H9 (cell line): ENCODE results near the gene CDC42EP3. TPM values are rescaled to one million over a fixed set of nuclear protein-coding genes. Genes with fewer than 3 reads are reported as not detected.

ENCODE experiments used
- DNase-seq: peaks from one replicate; pipeline ENCODE4 v3.0.0-alpha.2; 2017
- H2AFZ ChIP-seq: one replicate; pipeline ENCODE4 v1.6.1; 2013; ENCODE audit warnings: mild to moderate bottlenecking, low read length, control low read depth, moderate library complexity
- H2AK5ac ChIP-seq: 2 replicates; pipeline ENCODE4 v1.6.1; 2013; ENCODE audit warnings: low read length, control low read depth, mixed read lengths; ENCODE audit not compliant: insufficient read length
- H2BK120ac ChIP-seq: one replicate; pipeline ENCODE4 v1.6.1; 2013; ENCODE audit warnings: low read depth, mild to moderate bottlenecking, low read length, control low read depth, inconsistent platforms; ENCODE audit not compliant: poor library complexity, severe bottlenecking
- H2BK12ac ChIP-seq: 2 replicates; pipeline ENCODE4 v1.6.1; 2013; ENCODE audit warnings: low read length, control low read depth, mixed read lengths, low read depth; ENCODE audit not compliant: insufficient read length
- H2BK15ac ChIP-seq: 2 replicates; pipeline ENCODE4 v1.6.1; 2013; ENCODE audit warnings: low read depth, low read length, control low read depth
- H2BK20ac ChIP-seq: one replicate; pipeline ENCODE4 v1.6.1; 2013; ENCODE audit warnings: low read depth, mild to moderate bottlenecking, low read length, control low read depth, inconsistent platforms; ENCODE audit not compliant: poor library complexity, severe bottlenecking
- H2BK5ac ChIP-seq: 2 replicates; pipeline ENCODE4 v1.6.1; 2013; ENCODE audit warnings: low read length, control low read depth, mixed read lengths; ENCODE audit not compliant: insufficient read length
- H3K14ac ChIP-seq: 2 replicates; pipeline ENCODE4 v1.6.1; 2013; ENCODE audit warnings: low read length, control low read depth; ENCODE audit not compliant: insufficient read depth
- H3K18ac ChIP-seq: 2 replicates; pipeline ENCODE4 v1.6.1; 2013; ENCODE audit warnings: low read depth, mild to moderate bottlenecking, mixed read lengths, low read length, control low read depth; ENCODE audit not compliant: insufficient read length
- H3K23ac ChIP-seq: 2 replicates; pipeline ENCODE4 v1.6.1; 2013; ENCODE audit warnings: low read length, control low read depth, mixed read lengths, low read depth; ENCODE audit not compliant: insufficient read length
- H3K23me2 ChIP-seq: 2 replicates; pipeline ENCODE4 v1.6.1; 2013; ENCODE audit warnings: low read depth, mild to moderate bottlenecking, mixed read lengths, low read length, control low read depth; ENCODE audit not compliant: insufficient read length, poor library complexity, severe bottlenecking
- H3K27ac ChIP-seq: 2 replicates; pipeline ENCODE4 v1.5.1; 2013; ENCODE audit warnings: low read length, control low read depth, mixed read lengths, low read depth; ENCODE audit not compliant: insufficient read length
- H3K27me3 ChIP-seq: 2 replicates; pipeline ENCODE4 v1.6.1; 2013; ENCODE audit warnings: low read length, control low read depth, inconsistent platforms; ENCODE audit not compliant: insufficient read depth
- H3K4ac ChIP-seq: 2 replicates; pipeline ENCODE4 v1.6.1; 2013; ENCODE audit warnings: low read depth, mild to moderate bottlenecking, control low read depth, inconsistent platforms, low read length, moderate library complexity
- H3K4me1 ChIP-seq: 2 replicates; pipeline ENCODE4 v1.6.1; 2013; ENCODE audit warnings: low read length, control low read depth, inconsistent platforms; ENCODE audit not compliant: insufficient read depth
- H3K4me2 ChIP-seq: 2 replicates; pipeline ENCODE4 v1.6.1; 2013; ENCODE audit warnings: low read length, control low read depth, mixed read lengths; ENCODE audit not compliant: insufficient read length, insufficient read depth
- H3K56ac ChIP-seq: 2 replicates; pipeline ENCODE4 v1.6.1; 2013; ENCODE audit warnings: low read depth, mild to moderate bottlenecking, mixed read lengths, low read length, control low read depth; ENCODE audit not compliant: insufficient read length
- H3K79me1 ChIP-seq: 2 replicates; pipeline ENCODE4 v1.6.1; 2013; ENCODE audit warnings: low read depth, mild to moderate bottlenecking, moderate library complexity, low read length, control low read depth, inconsistent platforms; ENCODE audit not compliant: insufficient read depth, poor library complexity, severe bottlenecking
- H3K79me2 ChIP-seq: 2 replicates; pipeline ENCODE4 v1.6.1; 2013; ENCODE audit warnings: low read length, control low read depth, inconsistent platforms; ENCODE audit not compliant: insufficient read depth
- H3K9ac ChIP-seq: 2 replicates; pipeline ENCODE4 v1.6.1; 2013; ENCODE audit warnings: low read length, control low read depth, mixed read lengths; ENCODE audit not compliant: insufficient read length; ENCODE audit errors: extremely low read depth
- H3K9me3 ChIP-seq: one replicate; pipeline ENCODE4 v1.6.1; 2013; ENCODE audit warnings: low read depth, low read length, inconsistent platforms; ENCODE audit not compliant: control insufficient read depth
- H3T11ph ChIP-seq: one replicate; pipeline ENCODE4 v1.6.1; 2013; ENCODE audit warnings: mild to moderate bottlenecking, low read length, control low read depth, inconsistent platforms
- H4K20me1 ChIP-seq: one replicate; pipeline ENCODE4 v1.6.1; 2013; ENCODE audit not compliant: control insufficient read depth, insufficient read length, insufficient read depth
- H4K5ac ChIP-seq: 2 replicates; pipeline ENCODE4 v1.6.1; 2013; ENCODE audit warnings: low read depth, mild to moderate bottlenecking, mixed read lengths, low read length, control low read depth; ENCODE audit not compliant: insufficient read length
- H4K8ac ChIP-seq: replicated peaks from 2 replicates; pipeline ENCODE4 v1.6.1; 2013; ENCODE audit warnings: low read length, control low read depth, mixed read lengths, low read depth; ENCODE audit not compliant: insufficient read length
- H4K91ac ChIP-seq: 2 replicates; pipeline ENCODE4 v1.6.1; 2013; ENCODE audit warnings: low read depth, mild to moderate bottlenecking, moderate library complexity, mixed read lengths, low read length, control low read depth; ENCODE audit not compliant: insufficient read length
- H3K27ac Mint-ChIP-seq, 3 experiments: 2 replicates in 2 of 3; 3 replicates in 1 of 3; pipeline ENCODE4 v1.8.0; 2020 to 2021; ENCODE audit warnings: mixed read lengths in 3 of 3, mild to moderate bottlenecking in 1 of 3, moderate library complexity in 1 of 3
- H3K27me3 Mint-ChIP-seq: 2 replicates; pipeline ENCODE4 v1.8.0; 2021; ENCODE audit warnings: low read depth, mild to moderate bottlenecking, moderate library complexity, mixed read lengths
- H3K36me3 Mint-ChIP-seq, 3 experiments: 2 replicates in 2 of 3; 3 replicates in 1 of 3; pipeline ENCODE4 v1.8.0; 2020 to 2021; ENCODE audit warnings: low read depth in 3 of 3, mixed read lengths in 3 of 3; ENCODE audit not compliant: insufficient read depth in 1 of 3
- H3K4me1 Mint-ChIP-seq, 2 experiments: 2 replicates each; pipeline ENCODE4 v1.8.0; 2020; ENCODE audit warnings: mixed read lengths in 2 of 2
- H3K4me3 Mint-ChIP-seq, 2 experiments: 2 replicates in 1 of 2; 3 replicates in 1 of 2; pipeline ENCODE4 v1.8.0; 2020 to 2021; ENCODE audit warnings: mild to moderate bottlenecking in 2 of 2, mixed read lengths in 2 of 2, moderate library complexity in 1 of 2
- H3K9me3 Mint-ChIP-seq, 2 experiments: 2 replicates in 1 of 2; 3 replicates in 1 of 2; pipeline ENCODE4 v1.8.0; 2020; ENCODE audit warnings: mild to moderate bottlenecking in 2 of 2, mixed read lengths in 2 of 2, moderate library complexity in 1 of 2
- WGBS: extraction: QIAGEN DNeasy Blood & Tissue Kit; methylation state at CpG from one replicate; pipeline ENCODE4 v1.1.7; 2013; ENCODE audit warnings: missing lambda C conversion rate, low lambda C conversion rate, mixed read lengths; ENCODE audit not compliant: insufficient read length; ENCODE audit errors: extremely low coverage; 5-methylcytosine and 5-hydroxymethylcytosine counted together
- total RNA-seq: library from RNA; stranded (reverse); gene quantifications from 2 replicates; pipeline ENCODE4 v1.2.1, GENCODE V29; 2021
- TF ChIP-seq, protein P1 (sequence below): fragments of 200-600 bp; sonication (generic); conservative IDR thresholded peaks from 3 replicates; pipeline ENCODE4 v1.8.0; 2021; ENCODE audit warnings: antibody characterized with exemption, mild to moderate bottlenecking

Gene CDC42EP3
- total RNA-seq, 1 experiment from 2014 or later: 61.5 TPM

DNA sequence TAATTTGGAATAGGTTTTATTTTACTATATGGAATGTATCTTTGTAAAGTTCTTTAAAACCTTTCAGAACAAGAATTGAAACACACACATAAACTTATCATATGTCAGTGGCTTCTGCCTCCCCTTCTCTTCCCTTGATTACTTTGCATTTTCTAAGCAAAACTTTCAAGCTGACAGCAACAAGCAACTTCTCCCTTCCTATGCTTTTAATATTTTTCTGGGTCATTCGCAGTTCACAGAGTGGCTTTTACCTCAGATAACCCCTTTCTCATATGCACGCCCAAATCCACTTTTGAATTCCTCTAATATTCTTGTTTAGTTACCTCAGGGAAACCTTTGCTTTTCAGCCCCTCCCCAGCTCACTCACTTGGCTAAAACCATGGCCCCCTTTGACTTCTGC lies 36.7 kb upstream of the CDC42EP3 start:
- H3K27ac Mint-ChIP-seq: no peak overlapping the region
- Histone ChIP-seq H3K79me2 (no peaks in the 10 kb centered on the region), H4K20me1 (no peaks in the 10 kb centered on the region), H3K27me3 (no peaks in the 10 kb centered on the region), H3K9ac (no peak overlapping the region), H3K18ac (no peak overlapping the region), H3K4ac (no peak overlapping the region), H2BK15ac (no peak overlapping the region), H4K5ac (no peak overlapping the region), H3K23ac (no peak overlapping the region), H4K91ac (no peak overlapping the region), H3K79me1 (no peaks in the 10 kb centered on the region), H3K4me1 (no peaks in the 10 kb centered on the region; the same call in 1 of the 2 replicates), H3K56ac (no peak overlapping the region), H3T11ph (no peak overlapping the region), H2AK5ac (no peak overlapping the region), H2BK20ac (no peak overlapping the region), H2BK5ac (no peak overlapping the region), H2BK120ac (no peak overlapping the region), H3K9me3 (no peaks in the 10 kb centered on the region), H3K23me2 (no peaks in the 10 kb centered on the region), H2AFZ (no peak overlapping the region), H4K8ac (no peak overlapping the region), H3K14ac (no peak overlapping the region), H2BK12ac (no peak overlapping the region), H3K4me2 (no peak overlapping the region), H3K27ac (no peak overlapping the region)
- H3K4me3 Mint-ChIP-seq: no peak overlapping the region
- WGBS: no CpG with 5 or more reads among the region's 2 CpGs
- TF ChIP-seq, protein P1, sequence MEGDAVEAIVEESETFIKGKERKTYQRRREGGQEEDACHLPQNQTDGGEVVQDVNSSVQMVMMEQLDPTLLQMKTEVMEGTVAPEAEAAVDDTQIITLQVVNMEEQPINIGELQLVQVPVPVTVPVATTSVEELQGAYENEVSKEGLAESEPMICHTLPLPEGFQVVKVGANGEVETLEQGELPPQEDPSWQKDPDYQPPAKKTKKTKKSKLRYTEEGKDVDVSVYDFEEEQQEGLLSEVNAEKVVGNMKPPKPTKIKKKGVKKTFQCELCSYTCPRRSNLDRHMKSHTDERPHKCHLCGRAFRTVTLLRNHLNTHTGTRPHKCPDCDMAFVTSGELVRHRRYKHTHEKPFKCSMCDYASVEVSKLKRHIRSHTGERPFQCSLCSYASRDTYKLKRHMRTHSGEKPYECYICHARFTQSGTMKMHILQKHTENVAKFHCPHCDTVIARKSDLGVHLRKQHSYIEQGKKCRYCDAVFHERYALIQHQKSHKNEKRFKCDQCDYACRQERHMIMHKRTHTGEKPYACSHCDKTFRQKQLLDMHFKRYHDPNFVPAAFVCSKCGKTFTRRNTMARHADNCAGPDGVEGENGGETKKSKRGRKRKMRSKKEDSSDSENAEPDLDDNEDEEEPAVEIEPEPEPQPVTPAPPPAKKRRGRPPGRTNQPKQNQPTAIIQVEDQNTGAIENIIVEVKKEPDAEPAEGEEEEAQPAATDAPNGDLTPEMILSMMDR: no peak
- no peaks in the 10 kb centered on the region for H3K36me3 Mint-ChIP-seq
- H3K9me3 Mint-ChIP-seq: no peaks in the 10 kb centered on the region; a peak in 1 of 5 replicates
- DNase-seq: no peak
- peaks cover 8 to 15% of the 10 kb centered on the region in 2 experiments for H3K4me1 Mint-ChIP-seq
- no peaks in the 10 kb centered on the region for H3K27me3 Mint-ChIP-seq
